ENCODE measurements around the gene SCGB3A1.

DNA sequence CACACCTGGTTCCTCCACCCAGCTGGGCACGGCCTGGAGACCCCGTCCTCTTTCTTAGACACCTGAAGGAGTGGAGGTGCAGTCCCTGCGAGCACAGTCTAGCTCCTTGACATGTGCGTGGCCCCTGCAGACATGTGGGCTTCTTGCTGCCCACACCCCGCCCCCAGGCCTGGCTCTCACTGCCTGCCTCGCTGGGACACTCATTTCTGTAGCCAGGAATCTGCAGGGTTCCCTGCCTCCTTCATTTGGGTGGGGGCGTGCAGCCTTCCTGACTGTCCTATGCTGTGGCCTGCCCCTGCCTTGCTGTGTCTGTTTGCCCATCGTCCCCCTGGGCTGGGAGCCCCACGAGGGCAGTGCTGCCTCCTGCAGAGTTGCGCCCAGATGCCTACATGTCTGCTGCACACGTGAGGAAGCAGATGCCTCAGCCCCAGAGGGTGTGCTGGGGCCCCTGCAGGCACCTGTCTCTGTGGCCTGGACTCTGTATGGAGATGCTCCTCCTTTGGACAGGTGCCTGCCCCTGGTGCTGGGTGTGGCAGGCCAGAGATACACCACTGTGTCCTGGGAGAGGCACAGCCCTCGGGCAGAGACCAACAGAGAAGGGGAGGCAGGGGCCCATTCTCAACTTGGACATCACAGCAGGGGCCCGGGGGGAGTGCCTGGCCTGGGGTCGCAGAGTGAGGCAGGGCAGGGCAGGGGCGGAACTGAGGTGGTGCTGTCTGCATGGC, 35.5 kb upstream of the SCGB3A1 start:
- TF ChIP-seq, protein P1, sequence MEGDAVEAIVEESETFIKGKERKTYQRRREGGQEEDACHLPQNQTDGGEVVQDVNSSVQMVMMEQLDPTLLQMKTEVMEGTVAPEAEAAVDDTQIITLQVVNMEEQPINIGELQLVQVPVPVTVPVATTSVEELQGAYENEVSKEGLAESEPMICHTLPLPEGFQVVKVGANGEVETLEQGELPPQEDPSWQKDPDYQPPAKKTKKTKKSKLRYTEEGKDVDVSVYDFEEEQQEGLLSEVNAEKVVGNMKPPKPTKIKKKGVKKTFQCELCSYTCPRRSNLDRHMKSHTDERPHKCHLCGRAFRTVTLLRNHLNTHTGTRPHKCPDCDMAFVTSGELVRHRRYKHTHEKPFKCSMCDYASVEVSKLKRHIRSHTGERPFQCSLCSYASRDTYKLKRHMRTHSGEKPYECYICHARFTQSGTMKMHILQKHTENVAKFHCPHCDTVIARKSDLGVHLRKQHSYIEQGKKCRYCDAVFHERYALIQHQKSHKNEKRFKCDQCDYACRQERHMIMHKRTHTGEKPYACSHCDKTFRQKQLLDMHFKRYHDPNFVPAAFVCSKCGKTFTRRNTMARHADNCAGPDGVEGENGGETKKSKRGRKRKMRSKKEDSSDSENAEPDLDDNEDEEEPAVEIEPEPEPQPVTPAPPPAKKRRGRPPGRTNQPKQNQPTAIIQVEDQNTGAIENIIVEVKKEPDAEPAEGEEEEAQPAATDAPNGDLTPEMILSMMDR (IDR thresholded peaks at IDR 0.05), result no peak
- TF ChIP-seq POLR2AphosphoS5 (IDR thresholded peaks at IDR 0.05), result no peak
